K562 (cell line): ENCODE measurements around the gene ATXN10. TPM values are rescaled to one million over a fixed set of nuclear protein-coding genes. Genes with fewer than 3 reads are reported as not detected.

Experiments
- ATAC-seq: fragments of 200-7000 bp; cut with Tn5 transposase; 3 replicates; pipeline ENCODE4 v1.9.1; 2020; ENCODE audit warnings: moderate library complexity
- BruUV-seq: library from RNA; stranded (reverse); fragments of 400-500 nt; replicated peaks from 2 replicates; lab custom pipeline; 2021; lab: Mats Ljungman, UMichigan
- CTCF ChIA-PET: fragments of 300-600 bp; formaldehyde crosslinking; extraction: SDS; loops from one replicate; lab custom pipeline; 2021; ENCODE audit warnings: low intra/inter-chr PET ratio; lab: Yijun Ruan, JAX
- POLR2A ChIA-PET: fragments of 300-600, 350-650 bp; sonication (Branson Sonifier 250); formaldehyde crosslinking; extraction: SDS; loops from one replicate; lab custom pipeline; 2021; ENCODE audit warnings: antibody characterized with exemption, inconsistent platforms; lab: Yijun Ruan, JAX
- DNase-seq, 4 experiments: peaks; one replicate each; pipeline versions ENCODE4 v3.0.0 to v3.0.0-alpha.2; 2011 to 2018; ENCODE audit warnings: low spot score in 3 of 4, mixed read lengths in 3 of 4; ENCODE audit errors: extremely low read depth in 1 of 4
- FAIRE-seq: peaks from 2 replicates; lab custom pipeline; 2011; peaks lifted over from hg19 to GRCh38; lab: Jason Lieb, UNC
- H2AFZ ChIP-seq: 2 replicates; pipeline ENCODE4 v1.6.0; 2011; ENCODE audit warnings: low read depth, low read length, control low read depth, inconsistent platforms
- H3K27ac ChIP-seq: fragments of 200-600 bp; 3 replicates; pipeline ENCODE4 v1.8.0; 2011; ENCODE audit warnings: low read depth, mild to moderate bottlenecking, control low read depth, inconsistent platforms, low read length, moderate library complexity, mixed read lengths; ENCODE audit errors: extremely low read depth
- H3K27me3 ChIP-seq, 2 experiments: fragments of 300-600 bp in 1 of 2; 2 replicates in 1 of 2; 3 replicates in 1 of 2; pipeline versions ENCODE4 v1.6.0 to v1.8.0; 2011; ENCODE audit warnings: inconsistent platforms in 2 of 2, low read length in 2 of 2, mild to moderate bottlenecking in 1 of 2, mixed read lengths in 1 of 2, moderate library complexity in 1 of 2; ENCODE audit not compliant: control insufficient read depth in 2 of 2, insufficient read depth in 2 of 2
- H3K36me3 ChIP-seq: fragments of 300-600 bp; 3 replicates; pipeline ENCODE4 v1.8.0; 2011; ENCODE audit warnings: mild to moderate bottlenecking, low read length, inconsistent platforms; ENCODE audit not compliant: control insufficient read depth, insufficient read depth
- H3K4me1 ChIP-seq, 2 experiments: fragments of 200-600 bp in 1 of 2; replicated peaks in 1 of 2; 2 replicates in 1 of 2; 3 replicates in 1 of 2; pipeline versions ENCODE4 v1.5.1 to v1.8.0; 2011; ENCODE audit warnings: inconsistent platforms in 2 of 2, low read length in 2 of 2, mild to moderate bottlenecking in 1 of 2, mixed read lengths in 1 of 2, moderate library complexity in 1 of 2; ENCODE audit not compliant: control insufficient read depth in 2 of 2, insufficient read depth in 2 of 2
- H3K4me2 ChIP-seq: 2 replicates; pipeline ENCODE4 v1.6.1; 2011; ENCODE audit warnings: low read length, control low read depth, inconsistent platforms, mixed read lengths; ENCODE audit not compliant: insufficient read depth
- H3K4me3 ChIP-seq: fragments of 200-600 bp; sonication (generic), shearing (Covaris generic); 2 replicates; pipeline ENCODE4 v1.5.1; 2016; ENCODE audit warnings: control low read depth, inconsistent platforms
- H3K79me2 ChIP-seq: fragments of 200-600 bp; 3 replicates; pipeline ENCODE4 v1.8.0; 2011; ENCODE audit warnings: low read length, inconsistent platforms; ENCODE audit not compliant: control insufficient read depth, insufficient read depth
- H3K9ac ChIP-seq, 2 experiments: 2 replicates each; pipeline versions ENCODE4 v1.6.0 to v1.6.1; 2011; ENCODE audit warnings: low read depth in 2 of 2, low read length in 2 of 2, control low read depth in 1 of 2, inconsistent platforms in 1 of 2, mild to moderate bottlenecking in 1 of 2, mixed read lengths in 1 of 2; ENCODE audit not compliant: insufficient read depth in 1 of 2
- H3K9me1 ChIP-seq: one replicate; pipeline ENCODE4 v1.6.0; 2011; ENCODE audit warnings: inconsistent platforms, mild to moderate bottlenecking, low read length, moderate library complexity; ENCODE audit not compliant: control insufficient read depth, insufficient read depth
- H3K9me3 ChIP-seq: replicated peaks from 2 replicates; pipeline ENCODE4 v1.5.1; 2011; ENCODE audit warnings: low read depth, low read length, inconsistent platforms; ENCODE audit not compliant: control insufficient read depth, insufficient read depth
- H4K20me1 ChIP-seq: replicated peaks from 2 replicates; pipeline ENCODE4 v1.6.1; 2011; ENCODE audit warnings: low read length, inconsistent platforms, mixed read lengths; ENCODE audit not compliant: control insufficient read depth, insufficient read depth
- CCNT2 ChIP-seq: IDR thresholded peaks from 2 replicates; pipeline ENCODE4 v1.6.1; 2011; ENCODE audit warnings: borderline replicate concordance, low read depth, mild to moderate bottlenecking, moderate library complexity, mixed read lengths, low read length; ENCODE audit not compliant: insufficient read length; ENCODE audit errors: extremely low read depth
- FOXK1 ChIP-seq: sonication (generic); formaldehyde crosslinking; IDR thresholded peaks from 2 replicates; pipeline ENCODE4 v1.8.0; 2022; ENCODE audit warnings: missing genetic modification reagents, mild to moderate bottlenecking, borderline replicate concordance
- PCBP2 ChIP-seq: fragments of 200-400 bp; formaldehyde crosslinking; IDR thresholded peaks from 2 replicates; pipeline ENCODE4 v1.6.1; 2018; ENCODE audit warnings: low read length, low read depth, mild to moderate bottlenecking, moderate library complexity; ENCODE audit not compliant: poor library complexity, severe bottlenecking
- POLR2H ChIP-seq: IDR thresholded peaks from 2 replicates; pipeline ENCODE4 v1.6.1; 2016; ENCODE audit warnings: missing genetic modification characterization, low read depth, mild to moderate bottlenecking, control low read depth, missing compliant biosample characterization, moderate library complexity
- RBM14 ChIP-seq: fragments of 200-400 bp; formaldehyde crosslinking; IDR thresholded peaks from 2 replicates; pipeline ENCODE4 v1.6.1; 2018; ENCODE audit warnings: low read depth, mild to moderate bottlenecking, low read length, moderate library complexity, borderline replicate concordance; ENCODE audit not compliant: insufficient read depth
- USF2 ChIP-seq: sonication (generic); formaldehyde crosslinking; IDR thresholded peaks from 2 replicates; pipeline ENCODE4 v1.5.0; 2020; ENCODE audit warnings: missing genetic modification reagents
- ZEB2 ChIP-seq: fragments of 450-650 bp; IDR thresholded peaks from 2 replicates; pipeline ENCODE4 v1.6.1; 2016
- ZNF384 ChIP-seq: IDR thresholded peaks from 2 replicates; pipeline ENCODE4 v1.6.1; 2012; ENCODE audit warnings: low read depth, low read length, improper control_type of control experiment
- WGBS: fragments of 100-300 bp; shearing (Covaris generic); methylation state at CpG from one replicate; pipeline ENCODE4 v1.1.6; 2016; ENCODE audit warnings: low coverage, mixed read lengths; ENCODE audit not compliant: insufficient coverage; ENCODE audit errors: missing lambda C conversion rate; 5-methylcytosine and 5-hydroxymethylcytosine counted together
- in situ Hi-C: fragments of 300-500 bp; cut with MboI; formaldehyde crosslinking; loops from 4 replicates; pipeline ENCODE4 v1.15.0; 2018; ENCODE audit warnings: inconsistent platforms, mixed read lengths
- intact Hi-C: fragments of 100-400 bp; cut with micrococcal nuclease; formaldehyde crosslinking; loops from 2 replicates; pipeline ENCODE4 v1.14.2; 2022
- polyA plus RNA-seq, 8 experiments: library from polyadenylated mRNA; depleted of rRNA in 4 of 8; stranded (reverse) in 5 of 8; unstranded in 3 of 8; fragments of >200 nt; fragmentation: Nextera tagmentation in 2 of 8; fragmentation: Illumina TruSeq in 1 of 8; extraction: Ambion mirVana in 2 of 8; extraction: Trizol in 1 of 8; gene quantifications; 2 replicates each; pipeline versions ENCODE4 v1.2.1 to v1.2.3, GENCODE V29; 2011 to 2014; ENCODE audit warnings: inconsistent platforms in 1 of 8, missing spikeins in 1 of 8
- total RNA-seq, 7 experiments: library from RNA; depleted of rRNA in 6 of 7; stranded (reverse); fragments of >200 nt in 6 of 7; fragmentation: Illumina TruSeq in 2 of 7; extraction: Trizol in 2 of 7; gene quantifications; 2 replicates each; pipeline versions ENCODE4 v1.2.1 to v1.2.3, GENCODE V29; 2011 to 2021; ENCODE audit warnings: low replicate concordance in 1 of 7
- TF ChIP-seq, protein P1 (sequence below): IDR thresholded peaks from 3 replicates; pipeline ENCODE4 v1.6.1; 2011; ENCODE audit warnings: borderline replicate concordance, mild to moderate bottlenecking; ENCODE audit not compliant: insufficient read length, insufficient read depth

ATXN10 gene
- total and polyA plus RNA-seq, 9 of the 15 experiments (the other 6 are each of a cell fraction or from before 2014, with no cell fraction given), result 11.5 to 190 (median 33.6) TPM

- peaks cover 3% of the 10 kb centered on the region; the same call in 1 of the 3 replicates for H3K36me3 ChIP-seq
- H3K4me2 ChIP-seq, result no peak overlapping the region
- in situ Hi-C loops (loop anchor here (10.0 kb wide), 1 partner anchor 193 kb away; no protein-coding TSS in a partner anchor), intact Hi-C loops (no loop called here)
- no peak overlapping the region for H2AFZ ChIP-seq
- WGBS, result 89% methylated on average over 7 of the region's 7 CpGs
- no peak overlapping the region for H3K27ac ChIP-seq
- no peak for DNase-seq
- H3K27me3 ChIP-seq, result no peaks in the 10 kb centered on the region
- no TSS peak for BruUV-seq
- H3K4me3 ChIP-seq, result no peak overlapping the region
- H3K9me1 ChIP-seq, result no peaks in the 10 kb centered on the region
- no peaks in the 10 kb centered on the region for H4K20me1 ChIP-seq
- ChIA-PET POLR2A (no interaction called here), CTCF (no interaction called here)
- H3K79me2 ChIP-seq, result no peaks in the 10 kb centered on the region
- no peak for ATAC-seq
- H3K9me3 ChIP-seq, result no peaks in the 10 kb centered on the region
- TF ChIP-seq PCBP2 (no peak), ZNF384 (no peak), RBM14 (no peak), FOXK1 (CRISPR knock-in tag) (no peak), POLR2H (no peak), CCNT2 (no peak), ZEB2 (no peak), USF2 (CRISPR knock-in tag) (no peak)
- TF ChIP-seq, protein P1, sequence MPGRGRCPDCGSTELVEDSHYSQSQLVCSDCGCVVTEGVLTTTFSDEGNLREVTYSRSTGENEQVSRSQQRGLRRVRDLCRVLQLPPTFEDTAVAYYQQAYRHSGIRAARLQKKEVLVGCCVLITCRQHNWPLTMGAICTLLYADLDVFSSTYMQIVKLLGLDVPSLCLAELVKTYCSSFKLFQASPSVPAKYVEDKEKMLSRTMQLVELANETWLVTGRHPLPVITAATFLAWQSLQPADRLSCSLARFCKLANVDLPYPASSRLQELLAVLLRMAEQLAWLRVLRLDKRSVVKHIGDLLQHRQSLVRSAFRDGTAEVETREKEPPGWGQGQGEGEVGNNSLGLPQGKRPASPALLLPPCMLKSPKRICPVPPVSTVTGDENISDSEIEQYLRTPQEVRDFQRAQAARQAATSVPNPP, result no peak
- H3K4me1 ChIP-seq, result no peaks in the 10 kb centered on the region
- no peak for FAIRE-seq
- H3K9ac ChIP-seq, result no peak overlapping the region
Measured at GRCh38 chr22:45837508-45837907, 165.9 kb downstream of the ATXN10 start.
